Fibroblast of lung (primary cell): ENCODE measurements around the gene ZFR.

Experiments used
- CTCF ChIP-seq, 2 donors: IDR thresholded peaks in 1 of 2; conservative IDR thresholded peaks in 1 of 2; 1 replicate in 1 of 2; 2 replicates in 1 of 2; pipeline ENCODE4 v1.5.1; 2011 to 2012; ENCODE audit warnings: low read length in 2 of 2, control low read depth in 1 of 2, inconsistent platforms in 1 of 2, low read depth in 1 of 2, mild to moderate bottlenecking in 1 of 2
- EZH2 ChIP-seq: IDR thresholded peaks from 2 replicates; pipeline ENCODE4 v1.5.1; 2012; ENCODE audit warnings: low read length, control low read depth, mild to moderate bottlenecking; ENCODE audit errors: missing control alignments

- TF ChIP-seq EZH2: no peak
- TF ChIP-seq CTCF (conservative IDR thresholded peaks at IDR 0.05 in 1 of 2, IDR thresholded peaks at IDR 0.05 in 1 of 2; ENCODE audit: low read depth in 1 of 2, low read length in 2 of 2): no peak
Observed at GRCh38 chr5:32339198-32339597, 105.3 kb downstream of the ZFR start.
